NOMO-1 (cell line): Measurements from ENCODE around the gene RLF.

Experiments
- DNase-seq, 2 experiments: peaks; one replicate each; lab custom pipeline; 2025; ENCODE audit not compliant: unreplicated experiment in 2 of 2; lab: John Stamatoyannopoulos, UW

Gene RLF, protein sequence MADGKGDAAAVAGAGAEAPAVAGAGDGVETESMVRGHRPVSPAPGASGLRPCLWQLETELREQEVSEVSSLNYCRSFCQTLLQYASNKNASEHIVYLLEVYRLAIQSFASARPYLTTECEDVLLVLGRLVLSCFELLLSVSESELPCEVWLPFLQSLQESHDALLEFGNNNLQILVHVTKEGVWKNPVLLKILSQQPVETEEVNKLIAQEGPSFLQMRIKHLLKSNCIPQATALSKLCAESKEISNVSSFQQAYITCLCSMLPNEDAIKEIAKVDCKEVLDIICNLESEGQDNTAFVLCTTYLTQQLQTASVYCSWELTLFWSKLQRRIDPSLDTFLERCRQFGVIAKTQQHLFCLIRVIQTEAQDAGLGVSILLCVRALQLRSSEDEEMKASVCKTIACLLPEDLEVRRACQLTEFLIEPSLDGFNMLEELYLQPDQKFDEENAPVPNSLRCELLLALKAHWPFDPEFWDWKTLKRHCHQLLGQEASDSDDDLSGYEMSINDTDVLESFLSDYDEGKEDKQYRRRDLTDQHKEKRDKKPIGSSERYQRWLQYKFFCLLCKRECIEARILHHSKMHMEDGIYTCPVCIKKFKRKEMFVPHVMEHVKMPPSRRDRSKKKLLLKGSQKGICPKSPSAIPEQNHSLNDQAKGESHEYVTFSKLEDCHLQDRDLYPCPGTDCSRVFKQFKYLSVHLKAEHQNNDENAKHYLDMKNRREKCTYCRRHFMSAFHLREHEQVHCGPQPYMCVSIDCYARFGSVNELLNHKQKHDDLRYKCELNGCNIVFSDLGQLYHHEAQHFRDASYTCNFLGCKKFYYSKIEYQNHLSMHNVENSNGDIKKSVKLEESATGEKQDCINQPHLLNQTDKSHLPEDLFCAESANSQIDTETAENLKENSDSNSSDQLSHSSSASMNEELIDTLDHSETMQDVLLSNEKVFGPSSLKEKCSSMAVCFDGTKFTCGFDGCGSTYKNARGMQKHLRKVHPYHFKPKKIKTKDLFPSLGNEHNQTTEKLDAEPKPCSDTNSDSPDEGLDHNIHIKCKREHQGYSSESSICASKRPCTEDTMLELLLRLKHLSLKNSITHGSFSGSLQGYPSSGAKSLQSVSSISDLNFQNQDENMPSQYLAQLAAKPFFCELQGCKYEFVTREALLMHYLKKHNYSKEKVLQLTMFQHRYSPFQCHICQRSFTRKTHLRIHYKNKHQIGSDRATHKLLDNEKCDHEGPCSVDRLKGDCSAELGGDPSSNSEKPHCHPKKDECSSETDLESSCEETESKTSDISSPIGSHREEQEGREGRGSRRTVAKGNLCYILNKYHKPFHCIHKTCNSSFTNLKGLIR (N-terminal part only)

DNA sequence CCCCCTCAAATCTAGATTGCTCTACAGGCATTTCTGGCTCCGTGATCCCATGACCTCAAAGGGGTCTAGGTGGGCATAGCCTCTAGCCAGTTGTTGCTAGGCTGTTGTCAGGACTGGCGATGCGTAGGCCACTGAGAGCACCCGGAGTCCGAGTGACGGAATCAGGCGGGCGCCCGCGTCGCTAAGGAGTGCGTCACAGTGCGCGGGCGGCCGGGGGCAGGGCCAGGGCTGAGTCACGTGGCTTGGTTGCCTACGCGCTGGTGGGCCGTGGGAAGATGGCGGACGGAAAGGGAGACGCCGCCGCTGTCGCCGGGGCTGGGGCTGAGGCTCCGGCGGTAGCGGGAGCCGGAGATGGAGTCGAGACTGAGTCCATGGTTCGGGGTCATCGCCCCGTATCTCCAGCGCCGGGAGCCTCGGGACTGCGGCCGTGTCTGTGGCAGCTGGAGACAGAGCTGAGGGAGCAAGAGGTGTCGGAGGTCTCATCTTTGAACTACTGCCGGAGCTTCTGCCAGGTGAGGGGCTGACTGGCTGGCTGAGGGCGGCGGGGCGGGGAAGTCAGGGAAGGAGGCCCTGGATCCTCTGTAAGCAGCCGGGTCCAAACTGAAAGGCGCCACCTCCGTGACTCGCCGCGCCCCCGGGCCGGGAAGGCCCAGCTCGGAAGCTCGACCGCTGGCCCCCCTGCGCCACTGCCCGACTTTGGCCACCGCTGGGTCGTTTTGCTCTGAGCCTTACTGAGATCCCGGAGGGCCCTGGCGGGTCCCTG is at the start of gene RLF:
TSS of gene RLF (plus strand) at position 263 of the 763 bp plus-strand sequence. CDS start at position 276, 13 bp downstream.
- peak; percentile 92 to 98 for DNase-seq

DNA sequence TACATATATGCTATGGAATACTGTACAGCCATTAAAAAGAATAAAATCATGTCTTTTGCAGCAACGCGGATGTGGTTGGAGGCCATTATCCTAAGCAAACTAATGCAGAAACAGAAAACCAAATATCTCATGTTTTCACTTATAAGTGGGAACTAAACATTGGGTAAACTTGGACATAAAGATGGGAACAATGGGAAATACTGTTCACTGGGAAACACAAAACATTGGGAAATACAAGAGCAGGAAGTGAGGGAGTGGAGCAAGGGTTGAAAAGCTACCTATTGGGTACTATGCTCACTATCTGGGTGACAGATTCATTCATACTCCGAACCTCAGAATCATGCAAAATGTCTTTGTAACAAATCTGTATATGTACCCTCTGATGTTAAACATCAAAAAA is 46.8 kb upstream of the RLF start:
- DNase-seq: no peak

DNA sequence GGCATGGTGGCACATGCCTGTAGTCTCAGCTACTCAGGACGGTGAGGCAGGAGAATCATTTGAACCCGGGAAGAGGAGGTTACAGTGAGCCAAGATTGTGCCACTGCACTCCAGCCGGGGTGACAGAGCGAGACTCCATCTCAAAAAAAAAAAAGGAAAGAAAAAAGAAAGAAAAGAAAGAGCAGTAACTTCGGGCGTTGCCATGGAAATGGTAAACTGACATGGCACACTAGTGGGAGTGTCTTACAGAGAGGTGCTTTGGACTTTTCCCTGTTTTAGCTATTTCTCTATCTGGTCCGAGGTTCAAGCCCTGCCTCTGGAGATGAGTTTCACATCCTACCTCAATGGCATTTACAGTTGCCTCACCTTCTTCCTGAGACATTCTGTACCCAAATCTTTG is 41.1 kb upstream of the RLF start:
- no peak for DNase-seq

DNA sequence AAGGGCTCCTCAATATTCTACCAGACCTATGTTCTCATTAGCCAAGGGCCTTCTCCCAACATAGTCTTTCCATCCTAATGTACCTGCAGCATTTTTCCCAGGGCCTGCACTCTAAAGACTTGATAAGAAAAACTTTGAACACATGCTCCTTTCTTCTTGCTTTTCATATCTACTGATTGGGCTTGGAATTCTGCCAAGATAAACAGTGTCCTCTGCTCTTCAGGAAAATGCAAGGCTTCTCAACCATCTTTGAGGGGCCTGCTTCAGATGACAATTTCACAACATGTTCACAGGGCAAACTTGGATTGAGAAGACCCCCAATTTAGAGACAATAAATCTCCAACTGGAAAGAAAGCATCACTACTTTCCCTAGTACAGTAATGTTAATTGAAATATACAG is 38.3 kb upstream of the RLF start:
- DNase-seq: no peak

DNA sequence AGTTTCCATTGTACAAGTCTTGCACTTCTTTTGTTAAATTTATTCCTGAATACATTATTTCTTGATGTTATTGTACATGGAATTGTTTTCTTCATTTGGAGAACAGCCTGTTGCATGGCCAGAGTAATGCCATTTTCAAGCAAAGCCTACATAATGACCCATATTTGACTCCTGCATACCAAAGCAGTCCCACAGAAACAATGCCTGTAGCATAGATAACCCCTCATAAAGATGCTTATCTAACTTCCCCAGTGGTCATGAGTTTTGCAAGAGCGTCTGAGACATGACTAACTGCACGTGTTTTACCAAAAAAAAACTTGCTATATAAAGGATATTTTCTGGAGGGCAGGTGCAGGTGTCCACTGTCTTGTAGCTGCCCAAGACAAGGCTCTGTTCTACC is 30.3 kb upstream of the RLF start:
- DNase-seq: peak; percentile 21 to 75

DNA sequence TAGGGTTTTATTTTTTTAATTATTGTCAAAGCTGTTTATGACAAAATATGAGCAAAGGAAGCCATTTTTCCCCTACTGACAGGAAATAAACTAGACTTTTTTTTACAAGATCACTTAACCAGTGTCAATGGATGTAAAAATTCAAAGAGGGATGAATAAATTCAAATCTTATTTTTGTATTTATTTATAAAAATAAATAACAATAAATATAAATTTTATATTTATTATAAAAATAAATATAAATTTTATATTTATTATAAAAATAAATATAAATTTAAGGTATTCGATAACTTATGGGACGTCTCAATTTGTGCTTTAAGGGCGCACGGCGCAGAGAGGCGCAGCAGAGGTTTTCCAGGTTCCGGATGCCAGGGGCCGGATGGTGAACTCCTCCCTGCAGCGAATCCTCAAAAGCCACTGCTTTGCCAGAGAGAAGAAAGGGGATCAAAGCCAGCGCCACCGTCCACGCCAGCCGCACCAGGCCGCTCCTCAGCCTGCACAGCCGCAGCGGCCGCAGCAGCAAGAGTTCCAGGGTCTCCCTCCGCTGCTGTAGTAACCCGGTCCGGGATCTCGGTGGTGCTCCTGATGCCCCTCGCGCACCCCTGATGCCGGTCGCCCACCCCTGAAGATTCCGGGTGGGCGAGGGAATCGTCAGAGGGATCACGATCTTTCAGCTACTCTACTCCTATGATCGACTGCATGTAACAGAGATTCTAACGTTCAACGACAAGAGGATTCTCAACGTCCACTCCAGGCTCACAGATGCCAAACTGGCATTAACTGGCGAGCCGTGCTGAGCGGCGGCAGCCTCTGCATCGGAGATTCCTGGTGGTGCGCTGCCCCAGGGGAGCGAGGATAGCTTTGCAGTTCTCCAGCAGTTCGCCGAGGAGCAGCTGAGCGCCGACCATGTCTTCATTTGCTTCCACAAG is 28.5 kb upstream of the RLF start:
- no peak for DNase-seq

DNA sequence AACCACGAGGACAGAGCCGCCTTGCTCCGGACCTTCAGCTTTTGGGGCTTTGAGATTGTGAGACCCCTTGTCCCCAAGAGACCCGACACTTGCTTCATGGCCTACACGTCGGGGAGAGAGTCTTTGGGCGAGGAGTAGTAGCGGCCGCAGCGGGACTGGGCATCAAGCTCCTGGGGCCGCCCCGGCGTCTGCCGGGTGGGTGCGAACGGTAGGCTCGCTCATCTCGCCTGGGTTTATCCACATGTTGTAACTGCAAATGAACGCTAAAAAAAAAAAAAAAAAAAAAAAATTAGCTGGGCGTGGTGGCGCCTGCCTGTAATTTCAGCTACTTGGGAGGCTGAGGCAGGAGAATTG is 27.9 kb upstream of the RLF start:
- no peak for DNase-seq

DNA sequence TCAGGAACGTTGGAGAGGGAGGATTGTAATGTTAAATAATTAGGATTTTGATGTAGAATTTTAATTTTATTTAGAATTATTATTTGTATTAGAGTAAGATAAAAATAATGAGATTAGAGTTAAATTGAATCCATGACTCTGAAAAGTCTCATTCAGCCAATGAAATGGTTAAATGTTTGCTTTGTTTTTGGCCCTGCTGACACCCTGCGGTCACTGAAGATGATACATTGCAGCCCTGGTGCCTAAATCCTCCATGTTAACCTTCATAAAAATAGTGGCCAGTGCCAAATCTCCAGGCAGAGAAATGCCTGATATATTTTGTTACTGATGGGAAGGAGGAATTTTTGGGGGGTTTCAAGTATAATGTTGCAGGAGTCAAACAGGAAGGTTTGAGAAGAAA is 27.3 kb upstream of the RLF start:
- no peak for DNase-seq

DNA sequence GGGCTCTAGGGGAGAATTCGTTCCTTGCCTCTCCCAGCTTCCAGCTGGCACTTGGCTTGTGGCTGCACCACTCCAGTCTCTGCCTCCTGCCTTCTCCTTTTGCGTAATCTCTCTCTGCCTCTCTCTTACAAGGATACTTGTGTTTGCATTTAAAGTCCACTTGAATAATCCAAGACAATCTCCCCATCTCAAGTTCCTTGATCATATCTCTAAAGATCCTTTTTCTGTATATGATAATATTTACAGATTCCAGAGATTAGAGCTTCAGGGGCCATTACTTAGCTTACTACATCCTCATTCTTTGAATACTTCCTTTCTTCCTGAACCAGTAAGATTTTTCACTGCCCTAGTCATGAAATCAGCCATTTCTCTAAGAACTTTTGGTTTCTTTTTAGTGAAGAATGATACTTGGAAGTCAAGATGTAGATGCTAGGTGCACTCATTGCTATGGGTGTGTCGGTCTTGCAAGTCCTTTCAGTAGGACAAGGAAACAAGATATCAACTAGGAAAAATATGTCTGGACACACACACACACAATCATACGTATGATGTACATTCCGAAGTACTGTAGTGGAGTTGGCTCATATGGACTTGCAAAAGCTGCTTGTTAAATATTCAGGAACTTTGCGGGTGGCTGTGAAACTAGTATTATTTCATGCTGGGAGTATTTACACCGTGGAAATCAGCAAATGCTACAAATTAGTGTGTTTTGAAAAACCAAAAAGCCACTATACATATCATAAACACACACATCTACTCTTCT is 20.8 kb upstream of the RLF start:
- DNase-seq: peak; percentile 2 to 36

DNA sequence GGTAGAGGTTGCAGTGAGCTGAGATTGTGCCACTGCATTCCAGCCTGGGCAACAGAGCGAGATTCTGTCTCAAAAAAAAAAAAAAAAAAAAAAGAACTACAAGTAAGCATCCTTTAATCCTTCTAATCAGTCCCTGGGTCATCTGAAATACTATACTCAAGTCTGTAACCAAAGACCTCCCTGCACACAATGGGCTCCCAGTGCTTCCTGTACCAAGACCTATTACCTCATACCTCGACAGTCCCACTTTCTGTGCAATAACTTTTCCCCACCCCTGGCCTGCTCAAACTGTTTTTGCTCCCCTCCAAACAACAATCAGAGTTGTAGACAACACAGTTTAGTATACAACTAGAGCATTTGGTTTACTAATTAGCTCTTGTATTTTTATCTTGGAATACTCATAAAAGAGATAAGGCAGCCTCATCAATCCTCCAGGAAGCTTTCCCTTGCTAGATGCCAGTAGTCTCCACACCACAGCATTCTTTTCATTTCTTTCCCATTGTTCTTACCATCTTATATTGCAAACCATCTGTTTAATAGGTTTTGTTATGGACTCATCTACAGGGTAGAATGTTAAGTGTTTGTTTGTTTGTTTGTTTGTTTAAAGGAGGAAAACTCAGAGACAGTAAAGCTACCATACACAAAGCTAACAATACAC is 19.2 kb upstream of the RLF start:
- DNase-seq: no peak

DNA sequence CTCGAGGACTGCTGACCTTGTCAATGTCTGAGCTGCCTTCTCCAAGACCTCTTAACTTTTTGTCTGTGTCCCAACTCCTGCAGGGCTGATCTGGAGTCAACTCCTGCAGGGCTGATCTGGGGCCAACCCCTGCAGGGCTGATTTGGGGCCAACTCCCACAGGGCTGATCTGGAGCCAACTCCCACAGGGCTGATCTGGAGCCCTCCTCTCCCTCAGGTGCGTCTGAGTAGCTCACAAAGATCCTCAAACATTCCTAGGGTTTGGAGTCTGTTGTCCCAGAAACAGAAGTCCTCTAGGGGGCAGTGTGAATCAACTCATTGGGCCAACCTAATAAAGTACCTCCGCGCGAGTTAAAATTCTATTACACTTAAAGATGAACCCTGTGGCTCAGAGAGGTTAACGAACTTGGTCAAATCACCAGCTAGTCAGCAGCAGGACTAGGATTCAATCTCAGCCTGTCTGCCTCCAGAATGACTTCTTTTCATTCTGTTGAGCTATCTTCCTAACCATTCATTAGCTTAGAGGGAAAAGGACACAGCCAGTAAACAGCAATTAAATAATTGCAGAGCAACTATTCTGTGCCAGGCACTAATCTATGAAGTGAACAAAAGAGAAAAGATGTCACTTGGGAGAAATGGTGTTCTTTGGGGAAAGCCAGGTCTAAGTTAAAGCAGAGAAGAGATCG is 17.2 kb upstream of the RLF start:
- peak; percentile 51 to 56 for DNase-seq

DNA sequence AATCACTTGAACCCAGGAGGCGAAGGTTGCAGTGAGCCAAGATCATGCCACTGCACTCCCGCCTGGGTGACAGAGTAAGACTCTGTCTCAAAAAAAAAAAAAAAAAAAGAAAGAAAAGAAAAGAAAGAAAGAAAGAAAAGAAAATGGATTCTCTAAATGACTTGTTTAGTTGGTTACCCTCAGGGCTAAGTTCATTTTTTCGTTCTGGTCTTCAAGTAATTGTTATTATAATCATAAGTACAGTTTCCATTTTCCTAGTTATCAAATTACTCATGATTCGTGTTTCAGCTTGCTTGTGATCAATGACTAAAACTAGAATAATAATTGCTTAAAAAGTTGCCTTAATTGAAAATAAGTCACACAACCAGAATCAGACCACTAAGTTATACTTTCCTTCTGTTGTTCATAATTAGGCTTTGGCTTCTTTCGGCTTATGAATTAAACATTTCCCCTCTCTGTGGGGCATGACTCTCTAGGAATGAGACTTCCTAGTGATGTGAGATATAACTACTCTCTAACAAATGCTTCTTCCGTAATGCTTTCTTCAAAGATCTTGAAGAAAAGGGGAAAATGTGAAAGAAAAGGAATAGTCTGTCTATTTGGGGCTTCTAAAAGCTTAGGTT is 9.6 kb upstream of the RLF start:
- no peak for DNase-seq

DNA sequence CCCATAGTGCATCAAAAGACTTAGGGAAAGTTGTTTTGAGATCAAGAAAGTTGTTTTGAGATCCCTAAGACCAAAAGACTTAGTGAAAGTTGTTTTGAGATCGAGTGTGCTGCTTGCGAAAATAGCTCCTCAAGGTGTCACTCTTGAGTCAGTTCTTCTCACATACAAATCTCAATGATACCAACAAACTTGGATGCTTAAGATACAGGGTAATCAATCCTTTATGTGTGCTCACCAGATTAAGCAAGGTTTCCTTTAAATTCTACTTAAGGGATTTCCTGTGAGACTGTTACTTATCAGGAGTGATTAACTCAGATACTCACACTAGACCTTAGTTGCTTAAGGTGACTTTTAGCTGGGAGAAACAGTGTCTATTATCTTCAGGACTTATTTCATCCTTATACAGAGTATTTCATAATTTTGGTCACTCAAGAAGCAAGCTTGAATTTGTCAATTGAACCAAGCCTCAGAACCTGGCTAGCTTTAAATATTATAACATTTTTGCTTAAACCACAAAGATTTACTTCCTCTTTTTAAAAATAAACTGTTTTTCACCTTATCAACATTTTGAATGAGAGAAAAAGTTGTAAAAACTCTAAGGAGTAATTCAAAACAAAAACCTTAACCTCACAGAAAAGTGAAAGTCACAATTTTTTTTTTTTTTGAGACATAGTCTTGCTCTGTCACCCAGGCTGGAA is 8.0 kb upstream of the RLF start:
- DNase-seq: peak; percentile 41 to 91

DNA sequence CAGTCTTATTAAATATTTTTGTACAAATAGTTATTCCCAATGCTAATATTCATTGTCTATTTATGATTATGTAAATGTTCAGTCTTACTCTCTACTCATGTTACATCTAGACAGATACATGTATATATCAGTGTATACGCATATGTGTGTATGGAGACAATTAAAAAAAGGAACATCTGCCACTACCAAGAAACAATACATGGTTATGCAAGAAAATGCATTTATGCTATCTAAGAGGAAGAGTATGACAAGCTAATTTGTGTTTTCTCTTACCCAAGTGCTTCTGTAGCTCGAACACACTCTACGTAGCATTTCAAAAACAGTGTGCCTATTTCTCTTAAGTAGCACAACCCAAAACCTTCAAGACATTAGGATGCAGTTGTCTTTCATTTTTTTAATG is 6.1 kb upstream of the RLF start:
- DNase-seq: peak; percentile 11 to 85

DNA sequence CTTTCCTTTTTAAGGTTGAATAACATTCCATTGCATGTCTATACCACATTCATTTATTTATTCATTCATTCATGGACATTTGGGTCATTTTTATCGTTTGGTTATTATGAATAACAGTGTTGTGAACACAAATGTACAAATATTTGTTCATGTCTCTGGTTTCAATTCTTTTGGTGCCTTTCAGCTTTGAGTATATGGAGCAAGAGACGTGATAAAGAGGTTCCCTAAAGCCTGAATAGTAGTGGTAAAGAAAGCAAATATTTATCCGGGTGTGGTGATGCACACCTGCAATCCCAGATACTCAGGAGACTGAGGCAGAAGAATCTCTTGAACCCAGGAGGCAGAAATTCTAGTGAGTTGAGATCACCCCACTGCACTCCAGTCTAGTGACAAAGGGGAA is 5.3 kb upstream of the RLF start:
- DNase-seq: no peak

DNA sequence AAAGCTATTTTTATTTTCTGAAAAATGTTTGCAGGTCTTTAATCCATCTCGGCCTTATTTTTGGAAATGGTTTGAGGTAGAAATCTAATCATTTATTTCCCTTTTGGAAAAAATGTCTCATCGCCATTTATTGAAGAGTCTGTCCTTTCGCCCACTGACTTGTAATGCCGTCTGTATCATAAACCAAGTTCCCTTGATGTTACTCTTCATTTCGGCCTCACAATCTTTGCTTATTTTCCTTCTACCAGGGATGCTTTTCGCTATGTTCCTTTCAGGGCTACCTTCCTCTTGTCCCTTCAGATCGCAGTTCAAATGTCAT is 422 bp upstream of the RLF start:
- no peak for DNase-seq
